Heart left ventricle (tissue), 16 donors: ENCODE measurements around the gene ISL2. TPM values are rescaled to one million over a fixed set of nuclear protein-coding genes. Genes with fewer than 3 reads are reported as not detected.
"Not testable (repeated sequence)": the region's sequence is repeated elsewhere in the genome, so short reads cannot be mapped to it uniquely, and the experiment has no call there.

Experiments used
- ATAC-seq, 4 donors: fragments of 200-7000 bp; cut with Tn5 transposase; one replicate each; pipeline ENCODE4 v1.9.1; 2020 to 2022; ENCODE audit warnings: moderate library complexity in 4 of 4, mild to moderate bottlenecking in 3 of 4, moderate number of reproducible peaks in 1 of 4
- DNase-seq, 5 donors: peaks; one replicate each; pipeline ENCODE4 v3.0.0-alpha.2; 2020
- H3K27ac ChIP-seq, 12 donors: fragments of 200-600 bp; sonication (generic) in 4 of 12; one replicate each; pipeline versions ENCODE4 v1.5.0 to v1.8.0; 2016 to 2022; ENCODE audit warnings: mild to moderate bottlenecking in 2 of 12
- H3K27me3 ChIP-seq, 9 donors: fragments of 200-600 bp; sonication (generic) in 2 of 9; one replicate each; pipeline versions ENCODE4 v1.5.1 to v1.8.0; 2016 to 2022; ENCODE audit warnings: mild to moderate bottlenecking in 3 of 9
- H3K36me3 ChIP-seq, 9 donors: fragments of 200-600 bp; sonication (generic) in 2 of 9; one replicate each; pipeline versions ENCODE4 v1.5.0 to v1.8.0; 2018 to 2022; ENCODE audit warnings: mild to moderate bottlenecking in 2 of 9
- H3K4me1 ChIP-seq, 12 donors: fragments of 200-600 bp; sonication (generic) in 4 of 12; one replicate each; pipeline versions ENCODE4 v1.5.0 to v1.8.0; 2016 to 2022; ENCODE audit warnings: mild to moderate bottlenecking in 3 of 12
- H3K4me3 ChIP-seq, 12 donors: fragments of 200-600 bp; sonication (generic) in 4 of 12; one replicate each; pipeline versions ENCODE4 v1.5.0 to v1.8.0; 2017 to 2022; ENCODE audit warnings: mild to moderate bottlenecking in 9 of 12, moderate library complexity in 4 of 12
- H3K9me3 ChIP-seq, 12 donors: fragments of 200-600 bp; sonication (generic) in 4 of 12; one replicate each; pipeline versions ENCODE4 v1.5.0 to v1.8.0; 2016 to 2022; ENCODE audit warnings: mild to moderate bottlenecking in 1 of 12
- POLR2A ChIP-seq, 2 donors: fragments of 450-650 bp; IDR thresholded peaks; one replicate each; pipeline ENCODE4 v1.6.1; 2017; ENCODE audit warnings: antibody characterized with exemption in 2 of 2, mild to moderate bottlenecking in 2 of 2, moderate library complexity in 2 of 2
- WGBS, 4 donors: extraction: QIAGEN DNeasy Blood & Tissue Kit in 2 of 4; methylation state at CpG; one replicate each; pipeline versions ENCODE4 v1.1.5 to v1.1.7; 2013 to 2018; 5-methylcytosine and 5-hydroxymethylcytosine counted together
- intact Hi-C, 10 donors: fragments of 100-400 bp; cut with DNase I; formaldehyde crosslinking; loops; one replicate each; pipeline versions ENCODE4 v1.11.1 to v1.14.2; 2022
- polyA plus RNA-seq, 2 donors: library from polyadenylated mRNA; stranded (reverse); fragments of 200-250 nt; gene quantifications; one replicate each; pipeline ENCODE4 v1.2.3, GENCODE V29; 2013
- total RNA-seq, 9 donors: library from RNA; depleted of rRNA in 2 of 9; stranded (reverse); fragments of >200 nt in 2 of 9; fragmentation: NEBNext Ultra II Directional in 3 of 9; extraction: Animal tissue kit (Norgen Biotek cat#: 25700) in 3 of 9; gene quantifications; one replicate each; pipeline versions ENCODE4 v1.1.0 to v1.2.4, GENCODE V29; 2016 to 2023
- TF ChIP-seq, protein P1 (sequence below), 12 donors: fragments of 200-600 bp; sonication (generic) in 4 of 12; IDR thresholded peaks; one replicate each; pipeline versions ENCODE4 v1.5.0 to v1.8.0; 2018 to 2022; ENCODE audit warnings: antibody characterized with exemption in 12 of 12, mild to moderate bottlenecking in 5 of 12
- donor health status: ischemic (EF 13 %, LVEDD 7.1; RV severe dilation, severe dysfunction).
- donor health status: healthy with polysubstance abuse.
- donor health status: DM: no; HTN: yes; CAD: no.
- donor health status: DM: no; HTN: no; CAD: no.
- donor health status: ischemic (EF 25% LVEDD 6.9; RV normal size, moderate dysfunction).
- donor health status: ischemic (EF 25% LVEDD 5.7; RV mildly dilated, moderate dysfunction).
- donor health status: healthy.
- donor health status: DM: yes; HTN: yes; CAD: no.
- donor health status: ischemic (EF 35%, LVEDD 5.7; RV mildly dilated, moderate dysfunction).
- donor health status: nonischemic (EF 11% LVEDD 7.7; RV severe dilation, severe dysfunction).
- donor health status: DM: yes; HTN: yes; CAD: no.
- donor health status: PGD.
- donor health status: ischemic (EF 29% LVEDD 5.4; RV normal size, mild dysfunction).
- donor health status: nonischemic (EF 23%, LVEDD 6.1; RV moderate dilation, normal function).

The ISL2 gene
- total and polyA plus RNA-seq, 11 donors, result not detected

DNA sequence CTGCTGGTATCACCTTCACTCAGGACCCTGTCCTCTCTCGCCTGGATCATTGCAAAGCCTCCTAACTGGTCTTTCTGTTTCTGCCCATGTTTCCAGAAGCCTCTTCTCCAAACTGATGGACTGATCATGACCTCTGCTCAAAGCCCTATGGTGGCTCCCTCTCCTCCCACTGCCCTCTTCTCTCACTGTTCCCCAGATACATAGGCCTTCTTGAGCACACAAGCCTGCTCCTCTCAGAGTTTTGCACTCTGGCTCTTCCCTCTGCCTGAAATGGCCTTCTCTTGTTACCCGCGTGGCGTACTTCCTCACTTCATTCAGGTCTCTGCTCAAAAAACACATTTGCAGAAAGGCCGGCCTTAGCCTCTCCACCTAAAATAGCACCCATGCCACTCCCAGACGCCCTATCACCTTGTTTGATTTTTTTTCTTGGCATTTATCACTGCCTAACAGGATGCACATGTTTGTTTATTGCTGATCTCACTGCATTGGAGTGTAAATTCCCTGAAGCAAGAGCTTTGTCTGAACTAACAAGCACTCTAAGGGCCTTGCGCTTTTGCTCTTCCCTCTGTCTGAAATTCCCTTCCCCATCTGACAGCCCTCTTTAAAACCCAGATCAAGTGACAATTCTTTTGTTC lies 23.9 kb upstream of the ISL2 start:
- ATAC-seq, result no peak

DNA sequence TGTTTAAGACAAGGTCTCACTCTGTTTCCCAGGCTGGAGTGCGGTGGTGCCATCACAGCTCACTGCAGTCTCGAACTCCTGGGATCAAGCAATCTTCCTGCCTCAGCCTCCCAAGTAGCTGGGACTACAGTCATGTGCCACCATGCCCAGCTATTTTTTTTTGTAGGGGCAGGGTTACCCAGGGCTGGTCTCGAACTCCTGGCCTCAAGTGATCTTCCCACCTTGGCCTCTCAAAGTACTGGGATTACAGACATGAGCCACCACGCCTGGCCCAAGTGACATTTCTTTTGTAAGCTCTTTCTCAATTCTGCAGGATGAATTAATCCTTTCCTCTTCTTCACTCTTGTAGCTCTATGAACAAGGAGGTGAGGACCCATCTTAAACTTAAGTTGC lies 23.4 kb upstream of the ISL2 start:
- peaks cover 0 to 35% (median 23%) of the 10 kb centered on the region in 12 donors for H3K4me1 ChIP-seq
- ATAC-seq, H3K9me3 ChIP-seq, H3K27me3 ChIP-seq, H3K36me3 ChIP-seq, H3K4me3 ChIP-seq: not testable (repeated sequence)
- WGBS, 4 donors, result 92 to 96% (median 94%) methylated on average over 4 of the region's 4 CpGs
- intact Hi-C loops, result loop anchor here in 1 of 10 donors (10.0 kb wide), 1 partner anchor 118 kb away; no protein-coding TSS in a partner anchor
- DNase-seq, result peak in 1 of 5 donors; percentile 37
- H3K27ac ChIP-seq, result peak overlapping the region in 8 of 12 donors; percentile 19 to 94 (median 42)

More for the DNA sequence above, 23.9 kb upstream of the ISL2 start:
- WGBS, 4 donors, result 56 to 71% (median 59%) methylated on average over 7 of the region's 7 CpGs
- Histone ChIP-seq H3K27me3 (no peaks in the 10 kb centered on the region), H3K36me3 (peaks cover 0 to 5% (median 0%) of the 10 kb centered on the region in 9 donors), H3K4me3 (no peak overlapping the region), H3K4me1 (peaks cover 0 to 36% (median 23%) of the 10 kb centered on the region in 12 donors), H3K27ac (peak overlapping the region in 8 of 12 donors; percentile 19 to 94 (median 42)), H3K9me3 (no peaks in the 10 kb centered on the region)
- DNase-seq, result no peak
- intact Hi-C loops, result loop anchor here in 1 of 10 donors (10.0 kb wide), 1 partner anchor 118 kb away; no protein-coding TSS in a partner anchor
- TF ChIP-seq, protein P1, sequence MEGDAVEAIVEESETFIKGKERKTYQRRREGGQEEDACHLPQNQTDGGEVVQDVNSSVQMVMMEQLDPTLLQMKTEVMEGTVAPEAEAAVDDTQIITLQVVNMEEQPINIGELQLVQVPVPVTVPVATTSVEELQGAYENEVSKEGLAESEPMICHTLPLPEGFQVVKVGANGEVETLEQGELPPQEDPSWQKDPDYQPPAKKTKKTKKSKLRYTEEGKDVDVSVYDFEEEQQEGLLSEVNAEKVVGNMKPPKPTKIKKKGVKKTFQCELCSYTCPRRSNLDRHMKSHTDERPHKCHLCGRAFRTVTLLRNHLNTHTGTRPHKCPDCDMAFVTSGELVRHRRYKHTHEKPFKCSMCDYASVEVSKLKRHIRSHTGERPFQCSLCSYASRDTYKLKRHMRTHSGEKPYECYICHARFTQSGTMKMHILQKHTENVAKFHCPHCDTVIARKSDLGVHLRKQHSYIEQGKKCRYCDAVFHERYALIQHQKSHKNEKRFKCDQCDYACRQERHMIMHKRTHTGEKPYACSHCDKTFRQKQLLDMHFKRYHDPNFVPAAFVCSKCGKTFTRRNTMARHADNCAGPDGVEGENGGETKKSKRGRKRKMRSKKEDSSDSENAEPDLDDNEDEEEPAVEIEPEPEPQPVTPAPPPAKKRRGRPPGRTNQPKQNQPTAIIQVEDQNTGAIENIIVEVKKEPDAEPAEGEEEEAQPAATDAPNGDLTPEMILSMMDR (IDR thresholded peaks at IDR 0.05), result no peak
- TF ChIP-seq POLR2A (IDR thresholded peaks at IDR 0.05), result no peak

DNA sequence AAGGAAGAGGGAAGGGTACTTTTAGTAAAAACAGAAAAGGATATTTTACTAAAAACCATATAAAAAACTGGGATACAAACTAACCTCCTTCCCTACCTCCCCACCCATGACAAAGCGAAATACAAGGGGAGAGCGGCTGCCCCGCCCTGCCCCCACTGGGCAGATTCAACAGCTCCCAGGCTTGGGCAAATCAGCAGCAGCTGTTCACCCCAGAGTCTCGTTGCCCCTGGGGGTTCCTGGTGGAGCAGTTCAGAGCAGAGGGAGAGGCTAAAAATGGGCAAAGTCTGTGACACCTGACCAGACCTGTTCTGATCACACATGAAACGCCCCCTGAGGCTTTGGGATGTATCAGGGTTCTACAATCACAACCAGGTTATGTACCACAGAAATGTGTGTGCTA lies 22.8 kb upstream of the ISL2 start:
- Histone ChIP-seq H3K9me3 (no peaks in the 10 kb centered on the region), H3K4me1 (peaks cover 0 to 35% (median 22%) of the 10 kb centered on the region in 12 donors), H3K4me3 (no peak overlapping the region), H3K27ac (no peak overlapping the region), H3K36me3 (no peaks in the 10 kb centered on the region), H3K27me3 (no peaks in the 10 kb centered on the region)
- peak in 1 of 5 donors; percentile 13 for DNase-seq
- no peak for ATAC-seq
- WGBS, 4 donors, result 82 to 86% (median 83%) methylated on average over 5 of the region's 5 CpGs
- intact Hi-C loops, result loop anchor here in 1 of 10 donors (10.0 kb wide), 1 partner anchor 119 kb away; no protein-coding TSS in a partner anchor
- TF ChIP-seq, protein P1 (IDR thresholded peaks at IDR 0.05), result no peak
- no peak for TF ChIP-seq POLR2A (IDR thresholded peaks at IDR 0.05)

DNA sequence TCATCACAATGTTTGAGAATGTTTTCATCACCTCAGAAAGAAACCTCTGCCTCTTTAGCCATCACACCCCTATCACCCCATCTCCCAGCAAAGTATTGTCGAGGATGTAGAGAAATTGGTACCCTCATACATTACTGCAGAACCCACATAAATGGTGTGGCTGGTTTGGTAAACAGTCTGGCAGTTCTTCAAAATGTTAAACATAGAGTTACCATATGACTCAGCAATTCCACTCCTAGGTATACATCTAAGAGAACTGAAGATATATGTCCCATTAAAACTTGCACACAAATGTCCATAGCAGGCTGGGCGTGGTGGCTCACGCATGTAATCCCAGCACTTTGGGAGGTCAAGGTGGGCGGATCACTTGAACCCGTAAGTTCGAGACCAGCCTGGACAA lies 16.6 kb upstream of the ISL2 start:
- WGBS, 4 donors, result 87 to 91% (median 90%) methylated on average over 6 of the region's 6 CpGs
- Histone ChIP-seq H3K27me3 (peaks cover 0 to 28% (median 0%) of the 10 kb centered on the region in 9 donors), H3K36me3 (no peaks in the 10 kb centered on the region), H3K27ac (no peak overlapping the region), H3K4me1 (peaks cover 0 to 9% (median 0%) of the 10 kb centered on the region in 12 donors), H3K4me3 (no peak overlapping the region), H3K9me3 (no peaks in the 10 kb centered on the region)
- ATAC-seq (no peak), DNase-seq (no peak)
- TF ChIP-seq, protein P1 (IDR thresholded peaks at IDR 0.05), result no peak
- TF ChIP-seq POLR2A (IDR thresholded peaks at IDR 0.05), result no peak
- intact Hi-C loops, result no loop called here
